NT2/D1 (cell line): ENCODE measurements around the gene SLIT1.

Experiments
- DNase-seq: peaks from one replicate; pipeline ENCODE4 v3.0.0-alpha.2; 2011; ENCODE audit warnings: low read depth, low spot score
- H3K27me3 ChIP-seq: 2 replicates; pipeline ENCODE4 v1.6.0; 2011; ENCODE audit warnings: mild to moderate bottlenecking; ENCODE audit not compliant: insufficient read length, insufficient read depth
- H3K36me3 ChIP-seq: 2 replicates; pipeline ENCODE4 v1.6.1; 2011; ENCODE audit warnings: mild to moderate bottlenecking, low read length, mixed read lengths; ENCODE audit not compliant: insufficient read depth, insufficient read length
- H3K4me1 ChIP-seq: 2 replicates; pipeline ENCODE4 v1.5.1; 2011; ENCODE audit not compliant: insufficient read depth, insufficient read length
- H3K4me3 ChIP-seq: 2 replicates; pipeline ENCODE4 v1.5.1; 2011; ENCODE audit warnings: low read depth; ENCODE audit not compliant: insufficient read length
- H3K9ac ChIP-seq: 2 replicates; pipeline ENCODE4 v1.6.0; 2011; ENCODE audit warnings: low read depth; ENCODE audit not compliant: insufficient read length
- H3K9me3 ChIP-seq: 2 replicates; pipeline ENCODE4 v1.5.1; 2011; ENCODE audit warnings: mild to moderate bottlenecking, low read length; ENCODE audit not compliant: insufficient read depth
- SUZ12 ChIP-seq: IDR thresholded peaks from 2 replicates; pipeline ENCODE4 v1.6.1; 2011; ENCODE audit not compliant: insufficient read length, insufficient read depth; ENCODE audit errors: extremely low read depth
- YY1 ChIP-seq: IDR thresholded peaks from 2 replicates; pipeline ENCODE4 v1.6.1; 2011; ENCODE audit not compliant: insufficient read length, insufficient read depth
- ZNF274 ChIP-seq: IDR thresholded peaks from 2 replicates; pipeline ENCODE4 v1.6.1; 2011; ENCODE audit warnings: mild to moderate bottlenecking, low read depth, low read length

SLIT1 gene

DNA sequence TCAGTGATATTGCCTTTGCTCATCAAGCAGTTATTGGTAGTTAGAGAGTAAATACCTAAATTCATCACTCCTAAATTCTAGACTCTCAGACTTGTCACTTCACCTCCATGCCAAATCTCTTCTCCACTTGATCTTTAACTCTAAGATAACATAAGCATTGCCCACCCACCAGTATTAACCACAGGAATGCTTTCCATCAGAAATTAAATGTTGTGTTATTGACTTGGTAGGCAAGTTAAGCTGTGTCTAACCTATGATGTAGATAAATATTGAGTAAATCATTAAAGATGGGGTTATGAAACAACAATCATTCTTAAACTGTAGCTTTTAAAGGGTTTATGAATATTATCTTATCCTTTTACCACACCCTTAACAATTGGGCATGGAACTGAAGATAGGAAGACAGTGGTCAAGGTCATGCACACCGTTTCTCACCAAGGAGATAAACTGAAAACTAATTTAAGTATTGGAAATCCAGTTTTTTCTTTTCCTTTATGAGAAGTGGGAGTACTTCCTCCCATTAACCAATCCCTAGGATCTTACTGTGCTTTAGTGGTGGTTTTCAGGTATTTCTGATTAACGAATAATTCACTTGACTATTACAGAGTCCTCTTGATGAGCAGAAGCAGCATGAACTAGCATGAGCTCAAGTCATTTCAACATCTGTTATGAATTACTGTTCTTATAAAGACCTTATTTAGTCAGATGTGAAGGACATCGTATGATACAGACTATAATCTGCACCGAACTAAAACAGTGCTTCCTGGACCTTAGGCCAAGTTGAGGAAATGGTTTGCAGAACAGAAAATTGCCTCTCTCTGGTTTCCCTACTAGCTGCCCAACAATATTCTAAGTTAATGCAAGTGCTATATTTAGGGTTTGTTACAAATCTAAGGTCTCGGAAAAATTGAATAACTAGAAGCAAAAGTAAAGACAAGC is 211.7 kb downstream of the SLIT1 start:
- no peak overlapping the region for H3K9ac ChIP-seq
- no peaks in the 10 kb centered on the region for H3K27me3 ChIP-seq
- no peak overlapping the region for H3K4me3 ChIP-seq
- DNase-seq: no peak
- no peaks in the 10 kb centered on the region for H3K9me3 ChIP-seq
- TF ChIP-seq ZNF274: no peak
- no peak for TF ChIP-seq SUZ12
- no peak for TF ChIP-seq YY1
- no peaks in the 10 kb centered on the region for H3K36me3 ChIP-seq
- H3K4me1 ChIP-seq: no peaks in the 10 kb centered on the region

DNA sequence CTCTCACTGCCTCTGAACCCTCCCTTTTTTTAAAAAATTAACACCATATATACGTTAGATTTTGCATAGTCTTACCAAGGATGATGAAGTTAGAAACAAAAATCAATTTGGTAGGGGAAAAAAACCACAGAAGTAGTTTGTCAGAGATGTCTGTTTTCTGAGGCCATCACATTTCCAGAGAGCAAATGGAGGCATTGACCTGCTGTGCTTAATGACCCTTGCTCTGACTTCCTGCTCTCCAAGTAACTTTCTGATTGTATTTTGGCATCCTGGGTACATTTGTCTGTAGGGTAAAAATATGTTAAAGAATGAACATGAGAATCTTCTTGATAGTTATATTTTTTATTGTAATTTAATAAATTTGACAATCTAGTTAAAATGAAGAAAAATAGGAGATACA is 213.5 kb downstream of the SLIT1 start:
- no peaks in the 10 kb centered on the region for H3K9me3 ChIP-seq
- no peak for DNase-seq
- no peak overlapping the region for H3K9ac ChIP-seq

DNA sequence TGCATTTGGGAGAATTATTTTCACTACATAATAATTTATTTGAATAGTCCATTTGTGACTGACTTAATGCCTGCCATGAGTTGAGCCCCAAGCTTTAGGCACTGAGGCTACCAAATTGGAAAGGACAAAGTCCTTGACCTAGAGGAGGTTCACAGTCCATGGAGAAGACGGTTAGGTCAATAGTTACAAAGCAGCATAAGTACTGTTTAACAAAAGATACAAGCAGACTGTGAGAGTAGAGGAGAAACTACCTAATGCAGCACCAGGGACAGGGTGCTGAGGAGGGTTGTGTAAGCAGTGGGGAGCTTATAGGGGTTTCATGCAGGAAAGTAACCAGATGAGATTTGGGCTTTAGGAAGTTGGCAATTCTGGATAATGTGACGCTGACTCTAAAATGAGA is 214.4 kb downstream of the SLIT1 start:
- TF ChIP-seq ZNF274 (no peak), YY1 (no peak), SUZ12 (no peak)
- H3K9ac ChIP-seq: no peak overlapping the region
- DNase-seq: no peak
- no peaks in the 10 kb centered on the region for H3K4me1 ChIP-seq
- no peaks in the 10 kb centered on the region for H3K9me3 ChIP-seq
- no peaks in the 10 kb centered on the region for H3K36me3 ChIP-seq
- H3K27me3 ChIP-seq: no peaks in the 10 kb centered on the region
- no peak overlapping the region for H3K4me3 ChIP-seq

More for the DNA sequence above, 213.5 kb downstream of the SLIT1 start:
- no peaks in the 10 kb centered on the region for H3K36me3 ChIP-seq
- no peaks in the 10 kb centered on the region for H3K27me3 ChIP-seq
- H3K4me1 ChIP-seq: no peaks in the 10 kb centered on the region
- TF ChIP-seq YY1 (no peak), ZNF274 (no peak), SUZ12 (no peak)
- no peak overlapping the region for H3K4me3 ChIP-seq

DNA sequence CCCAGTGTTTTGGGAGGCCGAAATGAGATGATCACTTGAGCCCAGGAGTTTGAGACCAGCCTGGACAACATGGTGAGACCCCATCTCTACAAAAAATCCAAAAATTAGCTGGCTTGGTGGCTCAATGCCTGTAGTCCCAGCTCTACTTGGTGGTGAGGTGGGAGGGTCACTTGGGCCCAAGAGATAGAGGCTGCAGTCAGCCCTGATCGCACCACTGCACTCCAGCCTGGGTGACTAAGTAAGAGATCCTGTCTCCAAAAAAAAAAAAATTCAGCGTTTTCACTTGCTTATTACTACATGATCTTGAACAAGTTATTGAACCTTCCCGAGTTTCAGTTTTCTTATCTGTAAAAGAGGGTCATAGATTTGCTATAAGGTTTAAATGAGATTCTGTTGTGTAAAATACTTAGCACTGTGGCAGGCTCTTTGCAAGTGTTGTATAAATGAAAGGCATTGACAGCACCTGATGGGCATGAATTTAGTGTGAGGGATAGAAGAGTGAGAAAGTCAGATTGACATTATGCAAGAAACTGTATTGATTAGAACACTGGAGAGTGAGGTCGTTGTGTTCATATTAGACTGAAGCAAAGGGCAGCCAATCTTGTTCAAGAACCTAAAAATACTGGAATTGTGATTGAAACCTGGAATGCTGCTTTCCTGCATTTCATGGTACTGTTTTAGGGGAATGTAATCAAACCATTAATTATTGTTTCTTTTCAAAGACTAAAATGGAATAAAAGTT is 216.9 kb downstream of the SLIT1 start:
- TF ChIP-seq SUZ12 (no peak), YY1 (no peak), ZNF274 (no peak)
- no peak for DNase-seq
- Histone ChIP-seq H3K9me3 (no peaks in the 10 kb centered on the region), H3K9ac (no peak overlapping the region), H3K27me3 (no peaks in the 10 kb centered on the region), H3K4me3 (no peak overlapping the region), H3K36me3 (no peaks in the 10 kb centered on the region), H3K4me1 (no peaks in the 10 kb centered on the region)

GRCh38 chr10:96967847-96968246 is 217.9 kb downstream of the SLIT1 start:
- Histone ChIP-seq H3K36me3 (no peaks in the 10 kb centered on the region), H3K9me3 (no peaks in the 10 kb centered on the region), H3K27me3 (no peaks in the 10 kb centered on the region), H3K4me1 (no peaks in the 10 kb centered on the region), H3K9ac (no peak overlapping the region), H3K4me3 (no peak overlapping the region)
- TF ChIP-seq ZNF274 (no peak), YY1 (no peak), SUZ12 (no peak)
- DNase-seq: no peak

DNA sequence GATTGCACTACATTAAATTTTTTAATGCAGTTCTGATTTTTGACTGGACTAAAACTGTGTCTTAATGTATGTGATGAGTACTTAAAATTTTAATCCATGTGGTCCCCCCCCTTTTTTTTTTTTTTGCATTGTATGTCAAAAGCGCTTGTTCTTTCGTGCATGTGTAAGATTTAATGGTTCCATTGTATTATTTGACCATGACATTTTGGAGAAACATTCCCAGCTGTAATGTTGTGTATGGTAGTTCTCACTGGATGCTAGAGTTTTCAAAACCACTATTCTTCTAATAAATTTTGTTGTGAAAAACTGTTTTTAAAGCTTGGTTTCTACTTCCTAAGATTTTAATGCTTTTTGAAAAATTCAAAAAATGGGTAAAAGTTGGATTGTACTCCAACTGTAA is 221.6 kb downstream of the SLIT1 start:
- Histone ChIP-seq H3K27me3 (no peaks in the 10 kb centered on the region), H3K4me3 (no peak overlapping the region)
- DNase-seq: no peak

DNA sequence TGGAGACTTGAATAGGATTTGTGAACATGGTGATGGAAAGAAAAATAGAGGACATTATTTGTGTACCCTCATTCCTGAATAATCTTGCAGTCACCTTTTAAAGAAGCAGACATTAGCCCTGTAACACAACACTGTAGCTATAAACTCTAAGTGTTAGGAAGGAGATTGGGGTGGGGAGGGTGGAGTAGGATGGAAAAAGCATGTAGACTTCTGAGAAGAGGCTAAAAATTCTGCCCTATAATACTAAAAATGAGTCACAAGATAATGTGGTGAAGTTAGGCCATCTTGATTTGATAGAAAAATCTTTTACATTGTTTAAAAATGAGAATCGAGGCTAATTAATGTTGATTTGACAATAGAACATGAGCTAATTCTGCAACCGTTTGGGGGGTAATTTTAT is 224.9 kb downstream of the SLIT1 start:
- H3K4me3 ChIP-seq: no peak overlapping the region
- no peak for TF ChIP-seq ZNF274
- H3K9me3 ChIP-seq: no peaks in the 10 kb centered on the region
- no peak for DNase-seq
- H3K36me3 ChIP-seq: peaks cover 5% of the 10 kb centered on the region
- no peaks in the 10 kb centered on the region for H3K4me1 ChIP-seq
- no peaks in the 10 kb centered on the region for H3K27me3 ChIP-seq
- H3K9ac ChIP-seq: no peak overlapping the region

More for the DNA sequence above, 221.6 kb downstream of the SLIT1 start:
- Histone ChIP-seq H3K9me3 (no peaks in the 10 kb centered on the region), H3K36me3 (no peaks in the 10 kb centered on the region), H3K9ac (no peak overlapping the region), H3K4me1 (no peaks in the 10 kb centered on the region)
- TF ChIP-seq SUZ12 (no peak), ZNF274 (no peak), YY1 (no peak)
